GM18499 (cell line): Measurements from ENCODE around the gene DROSHA.

Source experiments
- ATAC-seq: cut with Tn5 transposase; IDR thresholded peaks from one replicate; pipeline ENCODE4 v1.9.1; 2021; ENCODE audit warnings: moderate number of reproducible peaks; ENCODE audit not compliant: insufficient read depth, unreplicated experiment

The DROSHA gene

GRCh38 chr5:31476738-31477141, 55.2 kb downstream of the DROSHA start:
- ATAC-seq: no peak

- no peak for ATAC-seq
Observed at GRCh38 chr5:31471916-31472315, 60.0 kb downstream of the DROSHA start.

GRCh38 chr5:31471040-31471439, 60.9 kb downstream of the DROSHA start:
- ATAC-seq: no peak

- no peak for ATAC-seq
Observed at GRCh38 chr5:31470608-31471007, 61.3 kb downstream of the DROSHA start.

- ATAC-seq: no peak
Observed at GRCh38 chr5:31469886-31470285, 62.0 kb downstream of the DROSHA start.

GRCh38 chr5:31469466-31469865, 62.4 kb downstream of the DROSHA start:
- ATAC-seq: no peak

GRCh38 chr5:31465291-31465690, 66.6 kb downstream of the DROSHA start:
- ATAC-seq: no peak

- no peak for ATAC-seq
Observed at GRCh38 chr5:31464081-31464480, 67.8 kb downstream of the DROSHA start.

- no peak for ATAC-seq
Observed at GRCh38 chr5:31463351-31463750, 68.5 kb downstream of the DROSHA start.

- ATAC-seq: no peak
Observed at GRCh38 chr5:31459594-31459993, 72.3 kb downstream of the DROSHA start.

GRCh38 chr5:31455172-31455571, 76.7 kb downstream of the DROSHA start:
- no peak for ATAC-seq

- ATAC-seq: no peak
Observed at GRCh38 chr5:31453522-31453921, 78.4 kb downstream of the DROSHA start.

- no peak for ATAC-seq
Observed at GRCh38 chr5:31452314-31452713, 79.6 kb downstream of the DROSHA start.

- no peak for ATAC-seq
Observed at GRCh38 chr5:31449962-31450361, 81.9 kb downstream of the DROSHA start.

- no peak for ATAC-seq
Observed at GRCh38 chr5:31449174-31449573, 82.7 kb downstream of the DROSHA start.

- no peak for ATAC-seq
Observed at GRCh38 chr5:31445041-31445600, 86.8 kb downstream of the DROSHA start.

- no peak for ATAC-seq
Observed at GRCh38 chr5:31443572-31443971, 88.3 kb downstream of the DROSHA start.

GRCh38 chr5:31442058-31442745, 89.7 kb downstream of the DROSHA start:
- ATAC-seq: no peak

- no peak for ATAC-seq
Observed at GRCh38 chr5:31436851-31437250, 95.0 kb downstream of the DROSHA start.

GRCh38 chr5:31435730-31436129, 96.2 kb downstream of the DROSHA start:
- no peak for ATAC-seq

- ATAC-seq: no peak
Observed at GRCh38 chr5:31434898-31435297, 97.0 kb downstream of the DROSHA start.

- ATAC-seq: no peak
Observed at GRCh38 chr5:31433229-31433628, 98.7 kb downstream of the DROSHA start.
